SK-N-SH (cell line): Measurements from ENCODE around the gene MRPL54. TPM values are rescaled to one million over a fixed set of nuclear protein-coding genes. Genes with fewer than 3 reads are reported as not detected.

Experiments
- CTCF ChIA-PET: fragments of 300-600, 350-600 bp; formaldehyde crosslinking; extraction: SDS; loops from one replicate; lab custom pipeline; 2021; lab: Yijun Ruan, JAX
- POLR2A ChIA-PET: fragments of 350-600 bp; sonication (Branson Sonifier 250); formaldehyde crosslinking; extraction: SDS; loops from one replicate; lab custom pipeline; 2020; ENCODE audit warnings: antibody characterized with exemption, inconsistent platforms; lab: Yijun Ruan, JAX
- DNase-seq: peaks from one replicate; pipeline ENCODE4 v3.0.0; 2012
- H2AFZ ChIP-seq: fragments of 200-600 bp; sonication (generic); 2 replicates; pipeline ENCODE4 v1.8.1; 2016; ENCODE audit warnings: antibody characterized with exemption, mild to moderate bottlenecking, low read depth
- H3F3A ChIP-seq: fragments of 200-600 bp; sonication (generic); replicated peaks from 2 replicates; pipeline ENCODE3; 2016; ENCODE audit warnings: antibody characterized with exemption, mild to moderate bottlenecking; ENCODE audit not compliant: insufficient read depth
- H3K27ac ChIP-seq, 2 experiments: fragments of 200-500 bp in 1 of 2; fragments of 200-600 bp in 1 of 2; sonication (Bioruptor generic) in 1 of 2; sonication (generic), shearing (Covaris generic) in 1 of 2; 2 replicates each; pipeline versions ENCODE4 v1.5.1 to v1.6.1; 2014 to 2016; ENCODE audit warnings: low read depth in 2 of 2, inconsistent platforms in 1 of 2, low read length in 1 of 2, mild to moderate bottlenecking in 1 of 2, mixed read lengths in 1 of 2
- H3K27me3 ChIP-seq: fragments of 200-600 bp; sonication (generic), shearing (Covaris generic); 2 replicates; pipeline ENCODE4 v1.6.1; 2016; ENCODE audit warnings: mixed run types; ENCODE audit not compliant: insufficient read depth
- H3K36me3 ChIP-seq, 2 experiments: fragments of 200-500 bp in 1 of 2; fragments of 200-600 bp in 1 of 2; sonication (Bioruptor generic) in 1 of 2; sonication (generic) in 1 of 2; replicated peaks in 1 of 2; 2 replicates each; pipeline versions ENCODE3 to v1.5.1; 2014 to 2016; ENCODE audit warnings: low read length in 1 of 2, mild to moderate bottlenecking in 1 of 2; ENCODE audit not compliant: insufficient read depth in 2 of 2, control insufficient read depth in 1 of 2
- H3K4me1 ChIP-seq, 2 experiments: fragments of 200-500 bp in 1 of 2; fragments of 200-600 bp in 1 of 2; sonication (Bioruptor generic) in 1 of 2; sonication (generic), shearing (Covaris generic) in 1 of 2; 2 replicates each; pipeline versions ENCODE4 v1.5.1 to v1.6.1; 2014 to 2016; ENCODE audit warnings: low read depth in 1 of 2, low read length in 1 of 2, mixed run types in 1 of 2; ENCODE audit not compliant: insufficient read depth in 2 of 2, control insufficient read depth in 1 of 2
- H3K4me2 ChIP-seq: fragments of 200-600 bp; sonication (generic), shearing (Covaris generic); 2 replicates; pipeline ENCODE4 v1.6.1; 2017; ENCODE audit warnings: mixed run types
- H3K4me3 ChIP-seq, 2 experiments: fragments of 200-500 bp in 1 of 2; fragments of 200-600 bp in 1 of 2; sonication (Bioruptor generic) in 1 of 2; sonication (generic), shearing (Covaris generic) in 1 of 2; 2 replicates each; pipeline versions ENCODE4 v1.5.1 to v1.8.1; 2014 to 2016; ENCODE audit warnings: low read depth in 2 of 2, inconsistent platforms in 1 of 2, low read length in 1 of 2, mild to moderate bottlenecking in 1 of 2, mixed read lengths in 1 of 2, moderate library complexity in 1 of 2
- H3K79me2 ChIP-seq: fragments of 200-600 bp; sonication (generic); 2 replicates; pipeline ENCODE4 v1.8.1; 2017; ENCODE audit warnings: mild to moderate bottlenecking; ENCODE audit not compliant: insufficient read depth
- H3K9ac ChIP-seq: fragments of 200-600 bp; sonication (generic); 2 replicates; pipeline ENCODE4 v1.6.1; 2017; ENCODE audit warnings: mixed run types
- H3K9me2 ChIP-seq: fragments of 200-600 bp; sonication (generic); 2 replicates; pipeline ENCODE4 v1.6.1; 2017; ENCODE audit warnings: mixed run types
- H3K9me3 ChIP-seq: fragments of 200-600 bp; sonication (generic); 2 replicates; pipeline ENCODE4 v1.6.1; 2017; ENCODE audit warnings: mixed run types, mild to moderate bottlenecking, moderate library complexity
- H4K20me1 ChIP-seq: fragments of 200-600 bp; sonication (generic); 2 replicates; pipeline ENCODE4 v1.6.1; 2017; ENCODE audit warnings: mild to moderate bottlenecking, mixed run types; ENCODE audit not compliant: insufficient read depth
- EZH2phosphoT487 ChIP-seq: fragments of 200-600 bp; sonication (generic); IDR thresholded peaks from 2 replicates; pipeline ENCODE4 v1.6.1; 2017; ENCODE audit warnings: low read depth, mixed run types, mild to moderate bottlenecking, antibody characterized with exemption, moderate library complexity, borderline replicate concordance
- FOXJ3 ChIP-seq: sonication (generic); formaldehyde crosslinking; IDR thresholded peaks from 2 replicates; pipeline ENCODE4 v1.5.1; 2020; ENCODE audit warnings: mild to moderate bottlenecking, missing genetic modification reagents
- GATA2 ChIP-seq: sonication (generic); formaldehyde crosslinking; IDR thresholded peaks from 2 replicates; pipeline ENCODE4 v1.5.0; 2020; ENCODE audit warnings: mild to moderate bottlenecking, missing genetic modification reagents
- MEF2A ChIP-seq: IDR thresholded peaks from 2 replicates; pipeline ENCODE4 v1.4.0; 2012; ENCODE audit warnings: low read depth, borderline replicate concordance
- RCOR1 ChIP-seq: fragments of 150-350 bp; IDR thresholded peaks from 2 replicates; pipeline ENCODE4 v1.6.1; 2017; ENCODE audit warnings: antibody characterized with exemption, low read length
- RFX5 ChIP-seq: IDR thresholded peaks from 2 replicates; pipeline ENCODE4 v1.6.1; 2012; ENCODE audit warnings: mild to moderate bottlenecking, improper control_type of control experiment, low read length
- TCF12 ChIP-seq: IDR thresholded peaks from 2 replicates; pipeline ENCODE4 v1.4.0; 2012
- TEAD4 ChIP-seq: IDR thresholded peaks from 2 replicates; pipeline ENCODE4 v1.4.0; 2012; ENCODE audit warnings: mild to moderate bottlenecking, borderline replicate concordance; ENCODE audit not compliant: insufficient read depth
- WGBS: methylation state at CpG from one replicate; pipeline ENCODE4 v1.1.6; 2017; ENCODE audit warnings: low lambda C conversion rate; 5-methylcytosine and 5-hydroxymethylcytosine counted together
- polyA plus RNA-seq, 3 experiments: library from polyadenylated mRNA; depleted of rRNA; stranded (reverse); fragments of >200 nt; gene quantifications; 2 replicates each; pipeline ENCODE4 v1.2.3, GENCODE V29; 2012
- TF ChIP-seq, protein P1 (sequence below): IDR thresholded peaks from 2 replicates; pipeline ENCODE4 v1.6.1; 2012; ENCODE audit warnings: mild to moderate bottlenecking, low read depth, low read length, moderate library complexity
- TF ChIP-seq, protein P2 (sequence below): IDR thresholded peaks from 2 replicates; pipeline ENCODE4; 2012
- TF ChIP-seq, protein P3 (sequence below): IDR thresholded peaks from 2 replicates; pipeline ENCODE4 v1.4.0; 2012; ENCODE audit warnings: low read depth

Gene MRPL54
- polyA plus RNA-seq, 1 of the 3 experiments (the other 2 are of a cell fraction), result 125 TPM

DNA sequence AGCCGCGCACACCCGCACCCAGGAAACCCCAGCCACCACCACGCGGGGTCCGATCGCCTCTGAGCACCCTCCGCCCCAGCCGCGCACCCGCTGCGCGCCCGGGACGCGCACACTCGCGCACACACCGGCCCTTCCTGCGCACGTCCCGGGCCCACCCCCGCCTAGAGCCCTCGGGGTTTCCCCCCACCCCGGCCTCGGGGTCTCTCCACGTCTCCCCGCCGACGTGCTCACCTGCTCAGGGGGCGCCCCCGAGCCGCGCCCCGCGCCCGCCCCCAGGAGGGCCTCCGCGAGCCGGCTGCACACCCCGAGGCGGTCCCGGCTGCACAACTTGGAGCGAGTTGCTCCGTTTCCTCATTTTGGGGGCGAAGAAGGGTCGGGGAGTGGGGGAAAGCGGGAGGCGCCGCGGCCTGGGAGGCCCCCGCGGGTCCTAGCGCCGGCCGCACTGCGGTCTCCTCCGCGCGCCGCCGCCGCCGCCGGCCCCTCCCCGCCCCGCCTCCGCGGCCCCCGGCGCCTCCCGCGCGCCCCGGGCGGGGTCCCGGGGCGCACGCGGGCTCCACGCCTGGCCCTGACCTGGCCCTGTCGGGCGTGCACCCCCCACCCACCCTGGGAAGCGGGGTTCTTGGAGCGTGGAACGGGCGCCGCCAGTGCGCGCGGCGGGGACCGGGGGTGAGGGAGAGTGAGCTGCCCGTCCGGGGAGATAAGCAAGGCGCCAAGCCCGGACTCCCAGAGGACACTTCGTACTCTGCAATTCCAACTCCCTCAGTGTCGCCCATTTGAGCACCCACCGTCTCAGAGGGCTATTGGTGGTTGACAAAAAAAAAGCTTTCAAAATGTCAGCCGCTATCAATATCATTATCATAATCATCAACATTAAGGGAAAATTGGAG, 23.7 kb downstream of the MRPL54 start, which contains the start of gene MATK:
Gene MATK (minus strand): TSS at position 444 of the 887 bp plus-strand sequence. CDS start 1,246 bp downstream, outside the sequence.
- H3K4me2 ChIP-seq, result no peak within 1 kb of the TSS; the same call in 1 of the 2 replicates
- POLR2A ChIA-PET, result no interaction called here

DNA sequence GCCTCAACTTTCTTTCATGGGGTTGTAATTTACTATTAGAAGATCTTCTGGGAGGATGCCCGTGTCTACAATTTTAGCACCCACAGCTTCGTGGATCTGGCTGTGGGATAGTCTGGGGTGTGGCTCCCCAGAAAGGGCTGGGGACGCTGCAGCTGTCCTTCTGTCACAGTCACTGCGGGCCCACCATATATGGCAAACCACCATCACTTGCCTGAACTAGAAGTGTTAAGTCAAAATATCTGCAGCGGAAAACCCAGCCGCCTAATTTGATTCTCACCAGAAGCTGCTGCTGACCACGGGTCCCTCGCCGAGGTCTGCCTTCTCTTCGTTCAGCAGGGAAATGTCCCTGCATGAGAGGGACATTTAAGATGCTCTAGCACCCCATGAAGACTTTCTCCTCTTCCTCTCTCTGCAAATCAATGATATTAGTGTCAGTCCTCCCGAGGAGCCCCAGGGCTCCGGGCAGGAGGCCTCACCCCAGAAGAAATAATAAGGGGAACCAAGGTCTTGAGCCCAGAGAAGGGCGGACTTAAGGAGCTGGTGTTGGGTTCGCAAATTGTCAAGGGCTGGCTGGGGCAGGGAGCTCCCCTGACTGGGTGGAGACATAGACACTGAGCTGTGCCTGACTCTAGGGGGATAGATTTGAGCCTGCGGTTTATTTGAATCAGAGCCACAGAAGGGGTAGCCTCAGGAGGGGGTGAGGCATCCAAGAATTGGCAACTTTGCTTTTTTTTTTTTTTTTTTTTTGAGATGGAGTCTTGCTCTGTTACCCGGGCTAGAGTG, 26.7 kb downstream of the MRPL54 start:
- Histone ChIP-seq H4K20me1 (no peaks in the 10 kb centered on the region), H3K9me2 (no peaks in the 10 kb centered on the region), H3K27me3 (peaks cover 27% of the 10 kb centered on the region), H3K27ac (no peak overlapping the region), H3K4me3 (no peak overlapping the region), H3K36me3 (no peaks in the 10 kb centered on the region), H3K79me2 (no peaks in the 10 kb centered on the region), H3K4me1 (no peaks in the 10 kb centered on the region), H3K4me2 (no peak overlapping the region), H3F3A (no peaks in the 10 kb centered on the region), H2AFZ (no peak overlapping the region), H3K9me3 (no peaks in the 10 kb centered on the region), H3K9ac (no peak overlapping the region)
- WGBS, result 23% methylated on average over 14 of the region's 16 CpGs
- CTCF ChIA-PET, result interaction anchor here (1.1 to 2.1 kb wide), 2 partner anchors 33 to 34 kb away, joined by 3 to 6 read pairs; no protein-coding TSS in a partner anchor
- no peak for DNase-seq
- TF ChIP-seq RCOR1 (no peak), FOXJ3 (no peak), MEF2A (no peak), RFX5 (no peak), TCF12 (no peak), EZH2phosphoT487 (no peak), GATA2 (CRISPR knock-in tag) (no peak)
- TF ChIP-seq, protein P1, sequence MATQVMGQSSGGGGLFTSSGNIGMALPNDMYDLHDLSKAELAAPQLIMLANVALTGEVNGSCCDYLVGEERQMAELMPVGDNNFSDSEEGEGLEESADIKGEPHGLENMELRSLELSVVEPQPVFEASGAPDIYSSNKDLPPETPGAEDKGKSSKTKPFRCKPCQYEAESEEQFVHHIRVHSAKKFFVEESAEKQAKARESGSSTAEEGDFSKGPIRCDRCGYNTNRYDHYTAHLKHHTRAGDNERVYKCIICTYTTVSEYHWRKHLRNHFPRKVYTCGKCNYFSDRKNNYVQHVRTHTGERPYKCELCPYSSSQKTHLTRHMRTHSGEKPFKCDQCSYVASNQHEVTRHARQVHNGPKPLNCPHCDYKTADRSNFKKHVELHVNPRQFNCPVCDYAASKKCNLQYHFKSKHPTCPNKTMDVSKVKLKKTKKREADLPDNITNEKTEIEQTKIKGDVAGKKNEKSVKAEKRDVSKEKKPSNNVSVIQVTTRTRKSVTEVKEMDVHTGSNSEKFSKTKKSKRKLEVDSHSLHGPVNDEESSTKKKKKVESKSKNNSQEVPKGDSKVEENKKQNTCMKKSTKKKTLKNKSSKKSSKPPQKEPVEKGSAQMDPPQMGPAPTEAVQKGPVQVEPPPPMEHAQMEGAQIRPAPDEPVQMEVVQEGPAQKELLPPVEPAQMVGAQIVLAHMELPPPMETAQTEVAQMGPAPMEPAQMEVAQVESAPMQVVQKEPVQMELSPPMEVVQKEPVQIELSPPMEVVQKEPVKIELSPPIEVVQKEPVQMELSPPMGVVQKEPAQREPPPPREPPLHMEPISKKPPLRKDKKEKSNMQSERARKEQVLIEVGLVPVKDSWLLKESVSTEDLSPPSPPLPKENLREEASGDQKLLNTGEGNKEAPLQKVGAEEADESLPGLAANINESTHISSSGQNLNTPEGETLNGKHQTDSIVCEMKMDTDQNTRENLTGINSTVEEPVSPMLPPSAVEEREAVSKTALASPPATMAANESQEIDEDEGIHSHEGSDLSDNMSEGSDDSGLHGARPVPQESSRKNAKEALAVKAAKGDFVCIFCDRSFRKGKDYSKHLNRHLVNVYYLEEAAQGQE, result no peak
- TF ChIP-seq, protein P2, sequence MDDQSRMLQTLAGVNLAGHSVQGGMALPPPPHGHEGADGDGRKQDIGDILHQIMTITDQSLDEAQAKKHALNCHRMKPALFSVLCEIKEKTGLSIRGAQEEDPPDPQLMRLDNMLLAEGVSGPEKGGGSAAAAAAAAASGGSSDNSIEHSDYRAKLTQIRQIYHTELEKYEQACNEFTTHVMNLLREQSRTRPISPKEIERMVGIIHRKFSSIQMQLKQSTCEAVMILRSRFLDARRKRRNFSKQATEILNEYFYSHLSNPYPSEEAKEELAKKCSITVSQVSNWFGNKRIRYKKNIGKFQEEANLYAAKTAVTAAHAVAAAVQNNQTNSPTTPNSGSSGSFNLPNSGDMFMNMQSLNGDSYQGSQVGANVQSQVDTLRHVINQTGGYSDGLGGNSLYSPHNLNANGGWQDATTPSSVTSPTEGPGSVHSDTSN, result no peak
- TF ChIP-seq, protein P3, sequence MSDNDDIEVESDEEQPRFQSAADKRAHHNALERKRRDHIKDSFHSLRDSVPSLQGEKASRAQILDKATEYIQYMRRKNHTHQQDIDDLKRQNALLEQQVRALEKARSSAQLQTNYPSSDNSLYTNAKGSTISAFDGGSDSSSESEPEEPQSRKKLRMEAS, result no peak
- POLR2A ChIA-PET, result no interaction called here

More for the DNA sequence above, 23.7 kb downstream of the MRPL54 start, which contains the start of gene MATK:
- Histone ChIP-seq H3K9me3 (peaks cover 9% of the 10 kb centered on the region), H2AFZ (no peak within 1 kb of the TSS), H3K36me3 (no peaks in the 10 kb centered on the region), H3K79me2 (no peaks in the 10 kb centered on the region), H3K9me2 (no peaks in the 10 kb centered on the region), H4K20me1 (no peaks in the 10 kb centered on the region), H3K27me3 (peaks cover 36% of the 10 kb centered on the region), H3F3A (no peaks in the 10 kb centered on the region), H3K4me3 (no peak within 1 kb of the TSS), H3K9ac (no peak within 1 kb of the TSS), H3K4me1 (no peaks in the 10 kb centered on the region; a peak in 1 of 4 replicates), H3K27ac (no peak within 1 kb of the TSS)
- 22% methylated on average over 25 of the region's 101 CpGs for WGBS
- no peak for TF ChIP-seq TEAD4
- peak; percentile 69 for DNase-seq
- CTCF ChIA-PET, result no interaction called here
